GM12864 (cell line): Measurements from ENCODE around the gene ABHD17C.

Experiments
- DNase-seq: peaks from one replicate; pipeline ENCODE4 v3.0.0-alpha.2; 2011; ENCODE audit warnings: low read depth
- H3K4me3 ChIP-seq: 2 replicates; pipeline ENCODE4 v1.5.1; 2011; ENCODE audit warnings: mild to moderate bottlenecking, low read depth, low read length, control low read depth
- CTCF ChIP-seq: IDR thresholded peaks from 2 replicates; pipeline ENCODE4 v1.5.1; 2011; ENCODE audit warnings: low read depth, mild to moderate bottlenecking, moderate library complexity, low read length, control low read depth, inconsistent platforms; ENCODE audit errors: missing control alignments

Gene ABHD17C

GRCh38 chr15:80674245-80674614, 20.9 kb upstream of the ABHD17C start:
- no peak for DNase-seq
- no peak overlapping the region for H3K4me3 ChIP-seq
- TF ChIP-seq CTCF = no peak

- TF ChIP-seq CTCF = no peak
- DNase-seq = no peak
These were observed 18.1 kb upstream of the ABHD17C start for GRCh38 chr15:80677041-80677440.

GRCh38 chr15:80679167-80679803, 15.8 kb upstream of the ABHD17C start:
- no peak for TF ChIP-seq CTCF
- no peak overlapping the region for H3K4me3 ChIP-seq
- no peak for DNase-seq

More at GRCh38 chr15:80677041-80677440, 18.1 kb upstream of the ABHD17C start:
- H3K4me3 ChIP-seq = no peak overlapping the region

GRCh38 chr15:80679804-80680175, 15.3 kb upstream of the ABHD17C start:
- DNase-seq = no peak
- no peak for TF ChIP-seq CTCF
- no peak overlapping the region for H3K4me3 ChIP-seq

GRCh38 chr15:80682201-80682600, 12.9 kb upstream of the ABHD17C start:
- DNase-seq = no peak
- H3K4me3 ChIP-seq = no peak overlapping the region
- TF ChIP-seq CTCF = no peak

GRCh38 chr15:80684697-80685096, 10.4 kb upstream of the ABHD17C start:
- DNase-seq = no peak
- no peak overlapping the region for H3K4me3 ChIP-seq
- TF ChIP-seq CTCF = no peak

GRCh38 chr15:80685628-80686027, 9.5 kb upstream of the ABHD17C start:
- no peak overlapping the region for H3K4me3 ChIP-seq
- DNase-seq = no peak
- no peak for TF ChIP-seq CTCF
